ENCODE measurements around the gene GRIN2D. TPM values are rescaled to one million over a fixed set of nuclear protein-coding genes. Genes with fewer than 3 reads are reported as not detected.

The GRIN2D gene
- total and polyA plus RNA-seq, 12 donors = 0.04 to 1.0 (median 0.21) TPM

- Histone ChIP-seq H3K9me3 (no peaks in the 10 kb centered on the region), H3K27me3 (no peaks in the 10 kb centered on the region), H3K36me3 (peaks cover 0 to 16% (median 0%) of the 10 kb centered on the region in 9 donors), H3K27ac (peak overlapping the region in 8 of 10 donors; percentile 19 to 99 (median 94)), H3K4me1 (peaks cover 0 to 16% (median 5%) of the 10 kb centered on the region in 9 donors), H3K4me3 (peak overlapping the region in 9 of 10 donors; percentile 4 to 86 (median 64))
- TF ChIP-seq CTCF (IDR thresholded peaks at IDR 0.05) = no peak
- intact Hi-C loops (cut with DNase I) = loop anchor here in 3 of 10 donors (5.0 kb wide), 2 partner anchors 37 to 42 kb away; partner anchors contain the start of gene EMP3 (in 1 of the 3)
- WGBS, 2 donors = 67 to 71% methylated on average over 10 of the region's 10 CpGs
- no peak for ATAC-seq
- DNase-seq = peak in 1 of 2 donors; percentile 16
Measured at GRCh38 chr19:48364598-48365348, 28.7 kb upstream of the GRIN2D start.

- Histone ChIP-seq H3K27me3 (no peaks in the 10 kb centered on the region), H3K36me3 (peaks cover 0 to 9% (median 0%) of the 10 kb centered on the region in 9 donors), H3K4me3 (no peak overlapping the region), H3K9me3 (no peaks in the 10 kb centered on the region), H3K27ac (no peak overlapping the region), H3K4me1 (peaks cover 0 to 16% (median 5%) of the 10 kb centered on the region in 9 donors)
- intact Hi-C loops (cut with DNase I) = no loop called here
- ATAC-seq (no peak), DNase-seq (no peak)
- TF ChIP-seq CTCF (IDR thresholded peaks at IDR 0.05) = no peak
- WGBS, 2 donors = 89 to 92% methylated on average over 10 to 11 of the region's 11 CpGs
Measured at GRCh38 chr19:48365602-48366001, 27.9 kb upstream of the GRIN2D start.

GRCh38 chr19:48367855-48368254 lies 25.6 kb upstream of the GRIN2D start:
- H3K4me1 ChIP-seq = peaks cover 0 to 12% (median 5%) of the 10 kb centered on the region in 9 donors
- H3K27ac ChIP-seq = no peak overlapping the region
- no peaks in the 10 kb centered on the region for H3K27me3 ChIP-seq
- intact Hi-C loops (cut with DNase I) = no loop called here
- 66 to 67% methylated on average over 5 of the region's 5 CpGs for WGBS, 2 donors
- TF ChIP-seq CTCF (IDR thresholded peaks at IDR 0.05) = no peak
- H3K4me3 ChIP-seq = no peak overlapping the region
- no peaks in the 10 kb centered on the region for H3K36me3 ChIP-seq
- no peaks in the 10 kb centered on the region for H3K9me3 ChIP-seq
- ATAC-seq (no peak), DNase-seq (no peak)

- H3K9me3 ChIP-seq = no peaks in the 10 kb centered on the region
- no peak overlapping the region for H3K4me3 ChIP-seq
- intact Hi-C loops (cut with DNase I) = no loop called here
- no peaks in the 10 kb centered on the region for H3K27me3 ChIP-seq
- ATAC-seq (no peak), DNase-seq (no peak)
- H3K36me3 ChIP-seq = no peaks in the 10 kb centered on the region
- H3K27ac ChIP-seq = no peak overlapping the region
- no peak for TF ChIP-seq CTCF (IDR thresholded peaks at IDR 0.05)
- WGBS, 2 donors = 79% methylated on average over 14 of the region's 14 CpGs
- H3K4me1 ChIP-seq = peaks cover 0 to 6% (median 5%) of the 10 kb centered on the region in 9 donors
Measured at GRCh38 chr19:48368936-48369335, 24.5 kb upstream of the GRIN2D start.
